Astrocyte (in vitro differentiated cells and primary cell): ENCODE results near the gene USP9Y. TPM values are rescaled to one million over a fixed set of nuclear protein-coding genes. Genes with fewer than 3 reads are reported as not detected.
A peak's percentile ranks its signal among the peaks of the same experiment; 100 is the strongest.

Experiments
- DNase-seq: peaks from one replicate; pipeline ENCODE4 v3.0.0-alpha.2; 2010; ENCODE audit warnings: low read depth
- FAIRE-seq: peaks from 2 replicates; lab custom pipeline; 2011; peaks lifted over from hg19 to GRCh38; lab: Jason Lieb, UNC
- H2AFZ ChIP-seq: 2 replicates; pipeline ENCODE4 v1.6.0; 2012; ENCODE audit warnings: low read depth, low read length, inconsistent platforms
- H3K27ac ChIP-seq: 2 replicates; pipeline ENCODE4 v1.5.1; 2011; ENCODE audit warnings: low read depth, low read length, inconsistent platforms
- H3K27me3 ChIP-seq: 2 replicates; pipeline ENCODE4 v1.6.0; 2011; ENCODE audit warnings: low read length, inconsistent platforms; ENCODE audit not compliant: insufficient read depth
- H3K36me3 ChIP-seq: 2 replicates; pipeline ENCODE4 v1.5.1; 2011; ENCODE audit warnings: low read length, inconsistent platforms; ENCODE audit not compliant: insufficient read depth
- H3K4me1 ChIP-seq: 2 replicates; pipeline ENCODE4 v1.5.1; 2011; ENCODE audit warnings: low read length, inconsistent platforms; ENCODE audit not compliant: insufficient read depth
- H3K4me2 ChIP-seq: 2 replicates; pipeline ENCODE4 v1.6.0; 2012; ENCODE audit warnings: low read length, inconsistent platforms
- H3K4me3 ChIP-seq: 2 replicates; pipeline ENCODE4 v1.5.1; 2011; ENCODE audit warnings: low read depth, mild to moderate bottlenecking, low read length, inconsistent platforms; ENCODE audit not compliant: insufficient read depth
- H3K79me2 ChIP-seq: 2 replicates; pipeline ENCODE4 v1.6.0; 2012; ENCODE audit warnings: mild to moderate bottlenecking, low read length, inconsistent platforms; ENCODE audit not compliant: insufficient read depth
- H3K9ac ChIP-seq: 2 replicates; pipeline ENCODE4 v1.6.0; 2012; ENCODE audit warnings: mild to moderate bottlenecking, low read length, inconsistent platforms
- H3K9me3 ChIP-seq: 2 replicates; pipeline ENCODE4 v1.5.1; 2012; ENCODE audit warnings: low read depth, mild to moderate bottlenecking, low read length, inconsistent platforms; ENCODE audit not compliant: insufficient read depth
- H4K20me1 ChIP-seq: 2 replicates; pipeline ENCODE4 v1.6.0; 2012; ENCODE audit warnings: low read length, inconsistent platforms; ENCODE audit not compliant: insufficient read depth
- H3K27ac Mint-ChIP-seq: one replicate; pipeline ENCODE4 v1.8.0; 2021; ENCODE audit warnings: mild to moderate bottlenecking, mixed read lengths; ENCODE audit not compliant: unreplicated experiment
- H3K27me3 Mint-ChIP-seq: one replicate; pipeline ENCODE4 v1.8.0; 2021; ENCODE audit warnings: low read depth, mixed read lengths; ENCODE audit not compliant: unreplicated experiment
- H3K36me3 Mint-ChIP-seq: one replicate; pipeline ENCODE4 v1.8.0; 2021; ENCODE audit warnings: low read depth, mixed read lengths; ENCODE audit not compliant: unreplicated experiment
- H3K4me1 Mint-ChIP-seq: one replicate; pipeline ENCODE4 v1.8.0; 2021; ENCODE audit warnings: low read depth, mixed read lengths; ENCODE audit not compliant: unreplicated experiment
- H3K4me3 Mint-ChIP-seq: one replicate; pipeline ENCODE4 v1.8.0; 2021; ENCODE audit warnings: mild to moderate bottlenecking, moderate library complexity, mixed read lengths; ENCODE audit not compliant: unreplicated experiment
- H3K9me3 Mint-ChIP-seq: one replicate; pipeline ENCODE4 v1.8.0; 2021; ENCODE audit warnings: mild to moderate bottlenecking, mixed read lengths; ENCODE audit not compliant: unreplicated experiment
- EZH2 ChIP-seq: IDR thresholded peaks from 2 replicates; pipeline ENCODE4 v1.6.1; 2012; ENCODE audit warnings: mild to moderate bottlenecking, low read length, inconsistent platforms; ENCODE audit not compliant: insufficient read depth
- total RNA-seq: library from RNA; stranded (reverse); gene quantifications from 2 replicates; pipeline ENCODE4 v1.2.1, GENCODE V29; 2021
- TF ChIP-seq, protein P1 (sequence below): IDR thresholded peaks from 2 replicates; pipeline ENCODE4 v1.5.1; 2011; ENCODE audit warnings: low read depth, mild to moderate bottlenecking, inconsistent platforms, low read length, moderate library complexity; ENCODE audit not compliant: insufficient read depth

USP9Y gene
- total RNA-seq, 1 donor from 2014 or later: 23.6 TPM

GRCh38 chrY:12793999-12794398, 93.0 kb downstream of the USP9Y start:
- H3K79me2 ChIP-seq: no peaks in the 10 kb centered on the region
- H3K9ac ChIP-seq: no peak overlapping the region
- DNase-seq: no peak
- Mint-ChIP-seq H3K4me1 (no peaks in the 10 kb centered on the region), H3K27ac (no peak overlapping the region), H3K27me3 (no peaks in the 10 kb centered on the region), H3K36me3 (peaks cover 3% of the 10 kb centered on the region), H3K4me3 (no peak overlapping the region), H3K9me3 (no peaks in the 10 kb centered on the region)
- peaks cover 6% of the 10 kb centered on the region for H3K36me3 ChIP-seq
- H2AFZ ChIP-seq: no peak overlapping the region
- H3K4me1 ChIP-seq: no peaks in the 10 kb centered on the region
- H3K4me2 ChIP-seq: no peak overlapping the region
- no peaks in the 10 kb centered on the region for H3K9me3 ChIP-seq
- H4K20me1 ChIP-seq: no peaks in the 10 kb centered on the region
- H3K4me3 ChIP-seq: no peak overlapping the region
- no peak overlapping the region for H3K27ac ChIP-seq
- H3K27me3 ChIP-seq: no peaks in the 10 kb centered on the region
- TF ChIP-seq, protein P1, sequence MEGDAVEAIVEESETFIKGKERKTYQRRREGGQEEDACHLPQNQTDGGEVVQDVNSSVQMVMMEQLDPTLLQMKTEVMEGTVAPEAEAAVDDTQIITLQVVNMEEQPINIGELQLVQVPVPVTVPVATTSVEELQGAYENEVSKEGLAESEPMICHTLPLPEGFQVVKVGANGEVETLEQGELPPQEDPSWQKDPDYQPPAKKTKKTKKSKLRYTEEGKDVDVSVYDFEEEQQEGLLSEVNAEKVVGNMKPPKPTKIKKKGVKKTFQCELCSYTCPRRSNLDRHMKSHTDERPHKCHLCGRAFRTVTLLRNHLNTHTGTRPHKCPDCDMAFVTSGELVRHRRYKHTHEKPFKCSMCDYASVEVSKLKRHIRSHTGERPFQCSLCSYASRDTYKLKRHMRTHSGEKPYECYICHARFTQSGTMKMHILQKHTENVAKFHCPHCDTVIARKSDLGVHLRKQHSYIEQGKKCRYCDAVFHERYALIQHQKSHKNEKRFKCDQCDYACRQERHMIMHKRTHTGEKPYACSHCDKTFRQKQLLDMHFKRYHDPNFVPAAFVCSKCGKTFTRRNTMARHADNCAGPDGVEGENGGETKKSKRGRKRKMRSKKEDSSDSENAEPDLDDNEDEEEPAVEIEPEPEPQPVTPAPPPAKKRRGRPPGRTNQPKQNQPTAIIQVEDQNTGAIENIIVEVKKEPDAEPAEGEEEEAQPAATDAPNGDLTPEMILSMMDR: no peak
- no peak for TF ChIP-seq EZH2
- FAIRE-seq: no peak

DNA sequence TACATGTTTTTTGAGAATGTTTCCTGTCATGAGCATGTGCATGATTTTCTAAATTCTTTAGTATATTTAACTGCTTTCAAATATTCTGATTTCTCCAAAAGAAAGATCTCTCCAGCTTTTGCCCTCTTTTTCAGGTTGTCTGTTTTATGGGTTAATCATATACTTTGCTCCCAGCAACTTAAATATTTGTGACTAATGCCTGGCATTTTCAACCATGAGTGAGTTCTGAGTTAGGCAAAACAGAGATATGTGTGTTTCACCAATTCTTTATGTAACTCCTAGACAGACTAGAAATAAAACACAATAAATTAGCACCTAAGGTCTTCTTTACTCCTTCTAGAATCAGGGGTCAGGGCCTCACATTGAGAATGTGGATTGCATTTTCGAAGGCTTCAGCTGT, 107.0 kb downstream of the USP9Y start:
- Histone ChIP-seq H2AFZ (no peak overlapping the region), H3K27me3 (no peaks in the 10 kb centered on the region), H3K4me3 (no peak overlapping the region), H3K79me2 (no peaks in the 10 kb centered on the region), H3K9me3 (no peaks in the 10 kb centered on the region), H3K4me1 (no peaks in the 10 kb centered on the region), H4K20me1 (peaks cover 3% of the 10 kb centered on the region), H3K4me2 (no peak overlapping the region), H3K9ac (no peak overlapping the region), H3K27ac (no peak overlapping the region), H3K36me3 (peaks cover 3% of the 10 kb centered on the region)
- DNase-seq (no peak), FAIRE-seq (no peak)
- H3K4me3 Mint-ChIP-seq: no peak overlapping the region
- TF ChIP-seq, protein P1: no peak
- no peak for TF ChIP-seq EZH2
- peaks cover 23% of the 10 kb centered on the region for H3K4me1 Mint-ChIP-seq
- no peaks in the 10 kb centered on the region for H3K36me3 Mint-ChIP-seq
- no peaks in the 10 kb centered on the region for H3K9me3 Mint-ChIP-seq
- H3K27me3 Mint-ChIP-seq: no peaks in the 10 kb centered on the region
- H3K27ac Mint-ChIP-seq: peak overlapping the region; percentile 58

GRCh38 chrY:12809034-12809433, 108.0 kb downstream of the USP9Y start:
- Mint-ChIP-seq H3K36me3 (peaks cover 2% of the 10 kb centered on the region), H3K27me3 (no peaks in the 10 kb centered on the region), H3K4me3 (no peak overlapping the region), H3K4me1 (peaks cover 23% of the 10 kb centered on the region), H3K9me3 (no peaks in the 10 kb centered on the region), H3K27ac (peak overlapping the region; percentile 84)
- Histone ChIP-seq H3K4me2 (no peak overlapping the region), H3K9ac (no peak overlapping the region), H3K4me3 (no peak overlapping the region), H4K20me1 (peaks cover 3% of the 10 kb centered on the region), H3K9me3 (no peaks in the 10 kb centered on the region), H3K36me3 (peaks cover 3% of the 10 kb centered on the region), H3K79me2 (no peaks in the 10 kb centered on the region), H3K27me3 (no peaks in the 10 kb centered on the region), H3K27ac (no peak overlapping the region), H2AFZ (no peak overlapping the region), H3K4me1 (no peaks in the 10 kb centered on the region)
- FAIRE-seq: no peak
- no peak for TF ChIP-seq EZH2
- TF ChIP-seq, protein P1: peak; percentile 22
- no peak for DNase-seq
